ENCODE data around the gene FANK1.
"Not testable (repeated sequence)": the region's sequence is repeated elsewhere in the genome, so short reads cannot be mapped to it uniquely, and the experiment has no call there.

DNA sequence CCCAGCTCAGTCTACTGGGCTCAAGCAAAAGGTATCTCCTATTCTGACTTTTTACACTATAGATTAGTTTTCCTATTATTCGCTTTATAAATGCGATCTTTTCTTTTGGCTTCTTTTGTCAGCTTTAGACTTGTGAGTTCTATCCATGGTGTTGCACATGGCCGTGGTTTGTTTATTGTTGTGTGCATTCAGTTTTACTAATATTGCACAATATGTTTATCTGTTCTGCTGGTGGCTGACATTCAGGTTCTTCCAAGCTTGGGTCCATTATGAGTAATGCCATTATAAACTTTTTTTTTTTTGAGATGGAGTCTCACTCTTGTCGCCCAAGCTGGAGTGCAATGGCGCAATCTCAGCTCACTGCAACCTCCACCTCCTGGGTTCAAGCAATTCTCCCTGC, 30.9 kb downstream of the FANK1 start:
- TF ChIP-seq, protein P1, sequence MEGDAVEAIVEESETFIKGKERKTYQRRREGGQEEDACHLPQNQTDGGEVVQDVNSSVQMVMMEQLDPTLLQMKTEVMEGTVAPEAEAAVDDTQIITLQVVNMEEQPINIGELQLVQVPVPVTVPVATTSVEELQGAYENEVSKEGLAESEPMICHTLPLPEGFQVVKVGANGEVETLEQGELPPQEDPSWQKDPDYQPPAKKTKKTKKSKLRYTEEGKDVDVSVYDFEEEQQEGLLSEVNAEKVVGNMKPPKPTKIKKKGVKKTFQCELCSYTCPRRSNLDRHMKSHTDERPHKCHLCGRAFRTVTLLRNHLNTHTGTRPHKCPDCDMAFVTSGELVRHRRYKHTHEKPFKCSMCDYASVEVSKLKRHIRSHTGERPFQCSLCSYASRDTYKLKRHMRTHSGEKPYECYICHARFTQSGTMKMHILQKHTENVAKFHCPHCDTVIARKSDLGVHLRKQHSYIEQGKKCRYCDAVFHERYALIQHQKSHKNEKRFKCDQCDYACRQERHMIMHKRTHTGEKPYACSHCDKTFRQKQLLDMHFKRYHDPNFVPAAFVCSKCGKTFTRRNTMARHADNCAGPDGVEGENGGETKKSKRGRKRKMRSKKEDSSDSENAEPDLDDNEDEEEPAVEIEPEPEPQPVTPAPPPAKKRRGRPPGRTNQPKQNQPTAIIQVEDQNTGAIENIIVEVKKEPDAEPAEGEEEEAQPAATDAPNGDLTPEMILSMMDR (IDR thresholded peaks at IDR 0.05; ENCODE audit: poor library complexity, severe bottlenecking), result not testable (repeated sequence)
- TF ChIP-seq POLR2AphosphoS5 (IDR thresholded peaks at IDR 0.05); REST (IDR thresholded peaks at IDR 0.05; ENCODE audit: borderline replicate concordance); RAD21 (conservative IDR thresholded peaks at IDR 0.05); EZH2 (IDR thresholded peaks at IDR 0.05; ENCODE audit: borderline replicate concordance, insufficient read depth, low read length, poor library complexity, severe bottlenecking); EP300 (conservative IDR thresholded peaks at IDR 0.05; ENCODE audit: poor library complexity, severe bottlenecking): not testable (repeated sequence)

All from neural cell (in vitro differentiated cells).